HG02973 (cell line): ENCODE data around the gene PRMT9.
A peak's percentile ranks its signal among the peaks of the same experiment; 100 is the strongest.

ENCODE experiments used
- ATAC-seq: cut with Tn5 transposase; IDR thresholded peaks from one replicate; pipeline ENCODE4 v1.9.1; 2021; ENCODE audit warnings: moderate library complexity; ENCODE audit not compliant: unreplicated experiment

PRMT9 gene

DNA sequence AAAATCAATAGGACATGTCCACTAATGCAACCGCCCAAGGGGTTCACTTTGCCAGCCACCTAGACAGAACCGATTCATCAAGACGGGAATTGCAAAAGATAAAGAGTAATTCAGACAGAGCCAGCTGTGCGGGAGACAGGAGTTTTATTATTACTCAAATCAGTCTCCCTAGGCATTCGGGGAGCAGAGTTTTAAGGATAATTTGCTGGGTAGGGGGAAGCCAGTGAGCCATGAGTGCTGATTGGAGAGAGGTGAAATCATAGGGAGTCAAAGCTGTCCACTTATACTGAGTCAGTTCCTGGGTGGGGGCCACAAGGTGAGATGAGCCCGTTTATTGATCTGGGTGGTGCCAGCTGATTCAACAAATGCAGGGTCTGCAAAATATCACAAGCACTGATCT lies 58.2 kb downstream of the PRMT9 start:
- no peak for ATAC-seq

GRCh38 chr4:147620315-147620714 lies 63.6 kb downstream of the PRMT9 start:
- no peak for ATAC-seq

- peak; percentile 9 for ATAC-seq
Measured at GRCh38 chr4:147617841-147618691, 65.9 kb downstream of the PRMT9 start.

DNA sequence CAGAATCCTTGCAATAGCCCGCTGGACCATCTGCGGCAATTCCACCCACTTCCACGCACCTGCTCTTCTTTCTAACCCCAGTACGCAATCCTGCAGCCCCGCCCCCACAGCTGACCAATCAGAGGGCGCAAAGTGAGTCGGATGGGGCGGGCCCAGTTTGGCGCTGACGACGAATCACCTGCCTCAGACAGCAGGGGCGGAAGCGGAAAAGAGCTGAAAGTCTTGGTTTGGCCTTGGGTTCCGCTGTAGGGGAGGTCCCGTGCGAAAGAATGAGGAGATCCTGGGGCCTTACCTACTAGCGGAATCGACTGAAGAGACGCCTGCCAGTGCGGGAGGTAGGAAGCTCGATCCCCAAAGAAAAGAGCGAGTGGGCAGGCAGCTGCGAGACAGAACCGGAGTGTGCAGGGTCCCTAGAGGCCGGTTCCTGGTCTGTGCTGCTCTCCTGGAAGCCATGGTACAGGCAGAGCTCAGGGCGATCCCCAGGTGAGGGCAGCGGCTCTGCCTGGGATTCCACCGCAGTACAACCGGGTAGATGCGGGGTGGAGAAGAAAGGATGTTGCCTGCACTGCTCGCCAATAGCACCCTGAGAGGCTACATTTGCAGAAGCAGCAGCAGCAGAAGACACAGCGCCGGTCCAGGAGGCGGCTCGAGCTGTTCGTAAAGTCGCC lies 66.7 kb downstream of the PRMT9 start, which contains the start of gene TMEM184C:
Gene TMEM184C (plus strand): TSS at position 225 of the 668 bp plus-strand sequence. CDS start 560 bp downstream, outside the sequence.
- peak; percentile 100 for ATAC-seq

GRCh38 chr4:147616849-147617172 lies 67.2 kb downstream of the PRMT9 start:
- peak; percentile 4 for ATAC-seq

DNA sequence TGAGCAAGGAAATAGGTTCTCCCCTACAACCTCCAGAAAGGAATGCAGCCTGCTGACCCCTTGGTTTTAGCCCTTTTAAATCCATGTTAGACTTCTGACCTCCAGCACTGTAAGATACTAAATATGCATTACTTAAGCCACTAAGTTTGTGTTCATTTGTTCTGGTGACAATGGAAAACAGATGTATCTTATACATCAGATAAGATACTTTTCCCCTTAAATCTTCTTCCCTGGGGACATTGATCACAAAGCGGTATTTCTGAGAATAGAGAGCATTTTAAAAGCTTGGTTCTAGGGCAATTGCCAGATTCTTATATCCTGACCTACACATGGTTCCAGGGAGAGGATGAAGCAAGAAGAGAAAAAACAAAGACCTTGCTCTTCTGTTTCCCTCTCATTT lies 73.3 kb downstream of the PRMT9 start:
- no peak for ATAC-seq

GRCh38 chr4:147607471-147607870 lies 76.5 kb downstream of the PRMT9 start:
- ATAC-seq = no peak

DNA sequence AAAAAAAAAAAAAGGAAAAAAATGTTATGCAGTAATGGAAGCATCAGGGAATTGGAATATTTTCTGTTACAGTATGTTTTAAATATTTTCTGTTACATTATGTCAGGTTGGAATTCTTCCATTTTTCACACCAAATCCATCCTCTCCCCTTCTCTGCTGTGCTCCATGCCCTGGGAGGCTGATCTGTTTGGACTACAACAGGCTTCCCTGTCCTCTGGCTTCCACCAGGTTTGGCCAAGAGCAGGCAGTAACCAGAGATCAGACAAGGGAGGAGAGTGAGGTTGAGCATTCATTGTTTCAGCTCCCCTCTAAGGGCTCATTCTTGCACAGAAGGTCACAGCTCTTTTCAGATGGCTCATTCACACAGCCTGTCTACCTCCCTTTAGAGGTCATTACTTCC lies 78.5 kb downstream of the PRMT9 start:
- no peak for ATAC-seq

GRCh38 chr4:147599769-147600168 lies 84.2 kb downstream of the PRMT9 start:
- no peak for ATAC-seq

DNA sequence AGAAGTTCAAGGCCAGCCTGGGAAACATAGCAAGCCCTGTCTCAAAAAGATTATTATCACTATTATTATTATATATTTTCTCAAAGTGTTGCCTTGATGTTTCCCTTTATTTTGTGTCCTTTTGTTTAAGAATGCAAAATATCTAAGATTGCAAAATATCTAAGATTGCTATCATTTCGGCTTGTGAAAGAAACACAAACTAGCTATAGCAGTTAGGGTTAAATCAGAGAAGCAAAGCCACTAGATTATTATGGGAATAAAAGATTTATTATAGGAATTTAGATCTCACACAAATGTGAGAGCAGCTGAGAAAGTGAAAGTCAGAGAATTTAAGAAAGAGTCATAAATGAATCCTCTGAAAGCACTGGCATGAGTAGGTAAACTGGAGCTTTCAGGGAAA lies 84.8 kb downstream of the PRMT9 start:
- no peak for ATAC-seq

DNA sequence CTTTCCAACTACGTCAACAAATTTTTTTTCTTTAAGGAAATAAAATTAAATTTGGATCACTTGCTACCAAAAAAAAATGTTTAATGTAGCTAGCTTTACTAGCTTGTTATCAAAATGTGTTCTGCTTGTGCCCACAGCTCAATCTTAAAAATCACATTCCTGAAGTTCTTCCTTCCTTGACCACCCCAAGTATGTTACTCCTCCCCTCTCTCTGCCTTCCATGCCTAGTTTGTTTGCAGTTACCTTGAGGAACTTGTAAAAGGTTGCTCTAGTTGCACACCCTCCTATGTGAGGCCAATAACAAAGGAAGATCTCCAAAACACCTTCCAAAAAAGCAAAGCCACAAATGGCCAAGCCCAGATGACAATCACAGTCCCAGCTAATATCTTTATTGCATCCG lies 86.4 kb downstream of the PRMT9 start:
- no peak for ATAC-seq

GRCh38 chr4:147596981-147597380 lies 87.0 kb downstream of the PRMT9 start:
- no peak for ATAC-seq

GRCh38 chr4:147596377-147596776 lies 87.6 kb downstream of the PRMT9 start:
- ATAC-seq = no peak

DNA sequence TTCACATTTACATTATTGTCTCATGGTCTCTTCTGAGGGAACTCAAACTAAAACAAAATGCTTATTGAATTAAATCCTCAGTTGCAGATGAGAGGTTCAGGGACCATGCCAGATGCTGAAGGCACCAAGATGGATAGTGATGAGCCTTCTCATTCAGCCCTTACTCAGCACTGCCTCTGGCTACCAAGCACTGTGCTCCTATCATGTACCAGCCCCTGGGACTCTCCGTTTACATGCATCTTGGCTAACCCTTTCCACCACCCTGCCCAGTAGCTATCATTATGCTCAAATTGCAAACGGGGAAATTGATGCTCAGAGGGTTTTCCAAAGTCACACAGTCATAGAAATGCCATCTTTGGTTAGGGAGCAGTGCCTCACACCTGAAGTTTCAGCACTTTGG lies 89.4 kb downstream of the PRMT9 start:
- no peak for ATAC-seq

DNA sequence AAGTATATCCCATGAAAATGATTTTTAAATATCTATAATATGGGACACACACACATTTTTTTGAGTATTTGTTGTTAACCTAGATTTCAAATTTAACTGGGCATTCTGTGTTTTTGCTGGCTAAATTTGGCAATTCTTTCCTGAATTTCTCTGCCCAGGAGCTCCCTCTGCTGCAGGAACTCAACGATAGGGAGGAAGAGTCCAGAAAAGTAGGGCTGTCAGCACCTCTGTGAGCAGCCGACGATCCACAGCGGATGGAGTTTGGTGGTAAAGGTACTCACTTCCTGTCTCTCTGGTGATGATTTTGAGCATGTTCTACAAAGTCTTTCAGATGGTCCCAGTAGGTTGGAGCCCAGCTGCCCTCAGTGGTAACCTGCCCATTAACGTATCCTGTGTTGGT lies 89.9 kb downstream of the PRMT9 start:
- no peak for ATAC-seq

DNA sequence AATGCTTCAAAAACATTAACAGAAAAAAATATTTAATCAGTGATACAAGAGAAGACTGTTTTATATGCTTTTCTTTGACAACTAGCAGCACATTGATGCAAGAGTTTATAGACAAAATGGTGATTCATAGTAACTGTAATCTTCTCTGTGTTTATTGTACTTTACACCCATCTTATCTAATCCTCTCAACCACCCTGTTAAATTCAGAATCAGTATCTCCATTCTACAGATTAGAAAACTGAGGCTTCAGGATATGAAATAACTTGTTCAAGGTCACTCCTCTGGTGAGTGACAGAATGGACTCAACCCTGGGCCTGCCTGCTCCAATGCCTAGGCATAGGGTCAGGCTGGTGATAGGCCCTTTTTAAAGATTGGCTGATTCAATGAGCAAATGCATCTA lies 92.9 kb downstream of the PRMT9 start:
- no peak for ATAC-seq

- ATAC-seq = peak; percentile 57
Measured at GRCh38 chr4:147590249-147590920, 93.6 kb downstream of the PRMT9 start.

DNA sequence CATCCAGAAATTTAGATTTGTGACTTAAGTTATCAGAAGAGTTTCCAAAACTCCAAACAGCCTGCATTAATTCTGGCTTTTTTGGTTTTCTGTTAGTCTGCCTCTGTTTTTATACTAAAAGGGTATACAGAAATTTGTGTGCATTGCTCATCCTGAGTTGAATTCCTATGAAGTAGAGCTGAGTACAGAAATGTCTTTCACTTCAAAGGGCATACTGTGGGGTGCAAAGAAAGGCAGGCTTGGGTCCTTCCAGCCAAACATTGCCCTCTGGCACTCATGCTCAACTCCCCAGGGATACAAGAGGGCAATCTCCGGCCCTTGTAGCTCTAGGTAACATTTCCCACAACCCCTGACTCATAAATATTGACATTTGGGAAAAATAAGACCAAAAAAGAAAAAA lies 94.4 kb downstream of the PRMT9 start:
- ATAC-seq = no peak
